ENCODE measurements around the gene PLTP.
A peak's percentile ranks its signal among the peaks of the same experiment; 100 is the strongest.
"Not testable (repeated sequence)": the region's sequence is repeated elsewhere in the genome, so short reads cannot be mapped to it uniquely, and the experiment has no call there.

The PLTP gene

DNA sequence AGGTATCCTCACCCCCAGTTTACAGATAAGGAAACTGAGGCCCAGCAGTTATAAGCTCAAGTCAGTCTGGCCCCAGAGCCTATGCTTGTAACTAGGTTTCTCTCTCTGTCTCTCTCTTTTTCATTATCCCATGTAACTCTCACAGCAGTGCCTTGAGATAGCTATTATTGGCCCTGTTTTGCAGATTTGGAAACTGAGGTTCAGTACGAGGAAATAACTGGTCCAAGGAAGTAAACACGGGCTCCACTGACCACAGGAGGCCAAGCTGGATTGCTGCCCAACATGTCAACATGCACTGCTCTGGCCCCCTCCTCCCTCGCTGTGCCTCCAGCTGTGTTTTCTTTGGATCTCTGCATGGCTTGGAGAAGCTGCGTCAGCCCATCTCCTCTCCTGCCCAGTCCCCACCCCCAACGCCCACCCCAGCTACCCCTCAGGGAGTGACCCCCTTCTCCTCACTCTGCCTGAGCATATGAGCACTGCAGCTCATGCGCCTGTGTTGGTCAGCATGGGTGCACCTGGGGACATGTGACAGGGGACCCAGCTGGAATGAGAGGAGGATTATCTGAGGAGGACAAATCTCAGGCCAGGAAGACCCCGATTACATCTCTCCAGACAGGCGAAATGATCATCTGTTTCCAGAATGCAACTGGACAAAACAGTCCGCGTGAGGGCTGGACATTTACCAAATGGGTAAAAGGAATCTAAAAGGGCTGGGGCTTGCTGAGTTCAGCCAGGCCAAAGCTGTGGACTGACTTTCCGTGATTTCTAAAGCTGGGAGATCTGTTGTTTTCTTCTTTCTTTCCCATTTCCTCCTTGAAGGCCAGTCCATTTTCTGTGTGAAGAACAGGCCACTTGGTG lies 7.8 kb upstream of the PLTP start:
- DNase-seq: no peak

DNA sequence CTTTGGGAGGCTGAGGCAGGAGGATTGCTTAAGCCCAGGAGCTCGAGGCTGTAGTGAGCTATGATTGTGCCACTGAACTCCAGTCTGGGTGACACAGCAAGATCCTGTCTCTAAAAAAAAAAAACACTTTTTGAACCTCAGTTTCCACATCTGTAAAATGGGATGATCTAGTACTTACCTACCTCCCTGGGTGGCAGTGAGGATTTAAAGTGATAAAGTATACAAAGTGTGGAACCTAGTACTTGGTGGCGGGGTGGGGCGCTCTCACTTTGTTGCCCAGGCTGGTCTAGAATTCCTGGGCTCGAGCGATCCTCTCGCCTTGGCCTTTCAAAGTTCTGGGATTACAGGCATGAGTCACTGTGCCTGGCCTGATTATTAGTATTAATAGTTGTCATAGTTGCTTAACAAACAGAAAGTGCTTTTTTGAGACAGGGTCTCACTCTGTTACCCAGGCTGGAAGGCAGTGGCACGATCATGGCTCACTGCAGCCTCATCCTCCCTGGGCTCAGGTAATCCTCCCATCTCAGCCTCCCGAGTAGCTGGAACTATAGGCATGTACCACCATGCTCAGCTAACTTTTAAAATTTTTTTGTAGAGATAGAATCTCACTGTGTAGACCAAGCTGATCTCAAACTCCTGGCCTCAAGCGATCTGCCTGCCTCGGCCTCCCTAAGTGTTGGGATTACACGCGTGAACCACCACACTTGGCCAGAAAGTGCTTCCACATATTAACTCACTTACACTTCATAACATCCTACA lies 7.0 kb upstream of the PLTP start:
- DNase-seq: no peak

DNA sequence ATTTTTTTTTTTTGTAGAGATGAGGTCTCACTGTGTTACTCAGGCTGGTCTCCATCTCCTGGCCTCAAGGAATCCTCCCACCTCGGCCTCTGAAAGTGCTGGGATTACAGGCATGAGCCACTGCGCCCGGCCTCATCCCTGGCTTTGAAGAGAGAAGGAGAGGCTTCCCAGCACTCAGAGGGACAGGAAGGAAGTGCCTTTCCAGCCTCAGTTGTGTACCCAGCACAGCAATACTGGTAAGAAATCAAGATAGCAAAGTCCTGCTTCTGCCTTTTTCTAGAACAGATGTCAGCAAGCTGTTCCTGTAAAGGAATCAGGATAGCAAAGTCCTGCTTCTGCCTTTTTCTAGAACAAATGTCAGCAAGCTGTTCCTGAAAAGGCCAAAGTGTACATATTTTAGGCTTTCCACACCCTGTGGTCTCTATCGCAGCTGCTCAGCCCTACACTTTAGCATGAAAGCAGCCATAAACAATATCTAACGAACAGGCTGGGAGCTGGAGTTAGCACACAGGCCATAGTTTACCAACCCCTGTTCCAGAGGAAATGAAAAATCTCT lies 6.3 kb upstream of the PLTP start:
- DNase-seq: no peak

DNA sequence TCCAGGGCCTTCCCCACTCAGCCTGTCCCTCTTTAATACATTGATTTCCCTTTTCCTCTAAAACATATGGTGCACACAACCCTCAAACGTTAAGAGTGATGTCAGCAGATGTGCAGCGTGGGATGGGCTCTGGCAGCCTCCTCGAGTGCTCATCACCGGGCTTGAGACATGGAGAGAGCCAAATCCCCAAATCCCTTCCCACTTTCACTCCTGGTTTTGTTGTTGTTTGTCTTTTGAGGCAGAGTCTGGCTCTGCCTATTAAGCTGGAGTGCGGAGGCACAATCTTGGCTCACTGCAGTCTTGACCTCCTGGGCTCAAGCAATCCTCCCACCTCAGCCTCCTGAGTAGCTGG lies 5.8 kb upstream of the PLTP start:
- no peak for DNase-seq

DNA sequence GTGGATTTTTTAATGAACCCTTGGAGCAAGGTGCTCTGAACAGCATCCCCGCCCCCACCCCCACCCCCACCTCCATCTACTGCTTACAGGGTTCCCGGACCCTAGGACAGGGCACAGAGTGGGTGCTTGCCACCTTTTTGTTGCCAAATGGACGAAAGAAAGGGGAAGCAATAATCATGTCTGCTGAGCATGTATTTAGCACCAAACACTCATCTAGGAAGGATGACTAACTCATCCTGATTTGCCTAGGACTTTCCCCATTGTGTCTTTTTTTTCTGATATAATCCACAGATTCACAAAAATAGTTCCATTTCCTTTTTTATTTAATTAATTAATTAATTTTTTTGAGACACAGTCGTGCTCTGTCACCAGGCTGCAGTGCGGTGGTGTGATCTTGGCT lies 1.2 kb upstream of the PLTP start:
- DNase-seq: no peak

DNA sequence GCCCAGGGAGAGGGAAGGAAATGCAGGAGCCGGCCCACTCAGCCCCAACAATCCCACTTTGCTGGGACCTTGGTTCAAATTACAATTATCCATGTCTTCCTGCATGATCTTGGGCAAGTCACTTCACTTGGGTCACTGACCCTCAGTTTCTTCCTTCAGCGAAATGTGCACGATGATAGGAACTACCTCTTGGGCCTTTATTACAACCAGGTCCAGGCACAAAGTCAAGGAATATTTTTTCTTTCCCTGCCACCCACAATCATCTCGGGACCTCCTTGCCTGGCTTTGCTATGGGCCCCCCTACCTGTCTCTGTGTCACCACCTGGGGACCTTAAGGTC lies 358 bp upstream of the PLTP start:
- DNase-seq: no peak

DNA sequence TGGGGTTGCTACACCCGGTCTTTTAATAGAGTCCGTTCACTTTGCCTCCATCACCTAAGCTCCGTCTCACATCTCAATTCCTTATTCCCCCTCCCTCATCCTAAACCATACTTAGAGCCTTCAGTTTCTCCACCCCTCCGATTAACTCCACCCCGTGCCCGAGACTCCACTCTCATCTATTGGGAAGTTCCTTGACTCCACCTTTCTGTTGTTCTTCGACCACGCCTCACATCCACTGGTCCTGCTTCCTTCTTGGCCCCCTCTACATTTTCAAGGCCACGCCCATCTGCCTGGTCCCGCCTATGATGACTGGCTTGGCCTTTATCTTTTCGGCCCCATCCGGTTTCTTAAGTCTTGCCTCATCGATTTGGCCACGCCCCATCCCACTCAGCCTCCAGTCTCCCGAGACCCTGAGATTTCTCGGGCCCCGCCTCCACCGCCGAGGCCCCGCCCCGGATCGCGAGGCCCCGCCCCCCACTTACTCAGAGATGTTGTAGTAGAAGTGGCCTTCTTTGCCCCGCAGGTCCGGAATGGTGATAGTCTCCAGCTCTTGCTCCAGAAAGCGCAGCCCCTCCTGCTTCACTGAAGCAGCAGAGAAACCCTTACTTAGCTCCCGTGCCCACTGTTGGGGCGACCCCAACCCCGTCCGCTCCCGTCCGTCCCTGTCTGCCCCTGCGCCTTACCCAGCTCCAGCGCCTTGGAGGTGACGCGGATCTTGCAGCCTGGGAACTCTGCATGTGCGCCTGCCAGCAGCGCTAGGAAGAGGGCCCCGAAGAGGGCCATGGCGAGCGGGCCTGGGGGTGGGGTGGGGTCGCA lies 1.1 kb downstream of the PLTP start:
- peak; percentile 100 for DNase-seq

DNA sequence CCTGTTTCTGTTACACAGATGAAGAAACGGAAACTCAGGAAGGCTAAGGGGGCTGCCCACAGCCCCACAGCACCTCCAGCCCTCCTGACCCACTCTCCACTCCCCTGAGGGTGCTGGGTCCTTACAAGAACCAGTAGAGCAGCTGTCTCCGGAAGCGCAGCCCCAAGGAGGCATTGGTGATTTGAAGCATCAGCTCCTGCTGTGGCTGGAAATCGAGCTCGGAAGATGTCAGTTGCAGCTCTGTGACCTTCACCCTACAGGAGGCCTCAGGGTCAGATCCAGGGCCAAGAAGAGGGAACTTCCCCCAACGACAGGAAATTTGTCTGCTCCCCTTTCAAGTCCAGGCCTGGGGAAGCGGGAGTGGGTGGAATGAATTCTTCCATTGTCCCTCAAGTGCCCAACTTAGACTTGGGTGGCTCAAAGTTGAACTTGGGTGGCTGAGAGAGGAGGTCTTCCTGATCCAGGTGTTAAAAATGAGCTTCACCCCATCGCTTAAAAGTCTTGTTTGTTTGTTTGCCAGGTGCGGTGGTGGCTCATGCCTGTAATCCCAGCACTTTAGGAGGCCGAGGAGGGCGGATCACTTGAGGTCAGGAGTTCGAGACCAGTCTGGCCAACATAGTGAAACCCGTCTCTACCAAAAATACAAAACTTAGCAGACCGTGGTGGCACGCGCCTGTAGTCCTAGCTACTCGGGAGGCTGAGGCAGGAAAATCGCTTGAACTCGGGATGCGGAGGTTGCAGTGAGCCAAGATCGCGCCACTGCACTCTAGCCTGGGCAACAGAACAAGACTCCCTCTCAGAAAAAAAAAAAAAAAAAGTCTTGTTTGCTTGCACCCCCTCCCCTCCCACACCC lies 1.9 kb downstream of the PLTP start:
- no peak for DNase-seq

DNA sequence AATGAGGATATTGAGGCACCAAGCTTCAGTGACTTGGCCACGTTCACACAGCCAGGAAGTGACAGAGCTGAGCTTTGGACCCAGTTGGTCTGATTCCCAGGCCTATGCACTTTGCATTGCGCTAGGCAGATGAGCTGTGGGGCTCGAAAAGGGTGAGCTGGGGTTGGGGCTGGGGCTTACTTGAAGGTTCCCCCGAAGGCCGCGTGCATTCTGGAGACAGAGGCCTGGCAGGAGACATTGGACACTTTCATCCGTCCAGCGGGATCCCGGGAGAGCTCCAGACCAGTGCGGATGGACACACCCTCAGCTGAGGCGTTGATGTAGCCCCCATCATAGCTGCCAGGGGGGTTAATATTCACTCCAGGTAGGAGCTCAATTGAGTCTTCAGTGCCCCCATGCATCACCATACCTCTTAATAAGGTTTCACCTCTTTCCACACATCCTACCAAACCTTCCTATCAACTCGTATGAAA lies 2.6 kb downstream of the PLTP start:
- DNase-seq: no peak

DNA sequence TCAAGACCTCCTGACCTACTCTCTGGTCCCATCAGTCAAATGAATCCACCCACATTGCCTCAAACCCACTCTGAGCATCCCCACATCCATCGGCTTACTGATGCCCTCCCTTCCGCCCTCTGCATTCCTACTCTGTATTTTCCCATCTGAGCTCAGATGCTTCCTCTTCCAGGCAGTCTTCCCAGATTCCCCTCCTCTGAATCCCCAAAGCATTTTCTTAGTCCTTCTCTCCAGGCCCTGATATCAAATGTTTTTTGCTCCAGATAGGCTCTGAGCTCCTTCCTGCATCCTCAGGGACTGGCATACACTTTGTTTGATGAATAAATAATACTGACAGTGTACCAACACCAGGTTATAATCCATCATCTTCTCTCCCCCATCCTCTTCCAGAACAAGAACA lies 3.9 kb downstream of the PLTP start:
- DNase-seq: no peak

DNA sequence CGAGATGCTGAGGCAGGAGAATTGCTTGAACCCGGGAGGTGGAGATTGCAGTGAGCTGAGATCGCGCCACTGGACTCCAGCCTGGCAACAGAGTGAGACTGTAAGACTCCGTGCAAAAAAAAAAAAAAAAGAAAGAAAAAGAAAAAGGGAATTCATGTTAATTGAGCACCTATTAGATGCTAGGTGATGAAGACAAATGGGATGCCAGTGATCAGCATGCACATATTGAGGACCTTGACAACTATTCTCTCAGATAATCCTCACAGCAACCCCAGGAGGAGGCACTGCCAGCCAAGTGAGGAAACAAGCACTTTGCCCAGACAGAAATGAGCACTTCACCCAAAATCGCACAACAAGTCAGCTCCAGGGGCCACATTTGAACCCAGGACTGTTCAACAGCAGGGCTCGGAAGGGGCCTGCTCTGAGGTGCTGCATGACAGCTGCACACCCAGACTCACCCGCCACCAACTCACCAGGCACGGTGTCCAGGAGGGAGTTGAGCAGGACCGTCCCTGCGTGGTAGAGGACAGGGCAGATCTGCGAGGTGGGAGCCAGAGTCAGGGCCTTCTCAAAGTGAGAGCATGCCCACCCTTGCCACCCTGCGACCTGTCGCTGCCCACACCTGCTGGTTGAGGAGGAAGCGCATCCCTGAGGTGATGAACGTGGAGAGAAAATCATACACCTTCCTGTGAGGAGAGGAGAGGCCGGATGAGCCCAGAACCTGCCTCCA lies 4.6 kb downstream of the PLTP start:
- DNase-seq: no peak

DNA sequence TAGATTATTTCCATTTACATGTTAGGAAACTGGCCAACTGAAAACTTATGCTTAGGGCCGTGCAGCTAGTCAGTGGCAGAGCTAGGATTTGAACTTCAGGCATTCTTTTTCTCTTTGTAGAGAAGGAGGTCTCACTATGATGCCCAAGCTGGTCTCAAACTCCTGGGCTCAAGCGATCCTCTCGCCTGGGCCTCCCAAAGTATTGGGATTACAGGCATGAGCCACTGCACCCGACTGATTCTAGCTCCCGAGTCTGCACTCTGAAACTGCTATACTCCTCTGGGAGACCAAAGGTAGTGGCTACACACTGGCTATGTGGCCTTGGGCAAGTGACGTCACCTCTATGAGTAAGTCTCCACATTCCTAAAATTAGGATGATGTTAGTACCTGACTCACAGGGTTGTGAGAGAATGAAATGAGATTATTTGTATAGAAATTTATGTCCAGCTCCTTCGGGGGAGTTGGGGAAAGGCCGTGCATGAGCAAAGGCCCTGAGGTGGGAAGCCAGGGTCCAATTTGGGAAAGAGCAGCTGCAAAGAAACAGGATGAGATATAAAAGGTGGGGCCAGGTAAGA lies 6.4 kb downstream of the PLTP start:
- no peak for DNase-seq

DNA sequence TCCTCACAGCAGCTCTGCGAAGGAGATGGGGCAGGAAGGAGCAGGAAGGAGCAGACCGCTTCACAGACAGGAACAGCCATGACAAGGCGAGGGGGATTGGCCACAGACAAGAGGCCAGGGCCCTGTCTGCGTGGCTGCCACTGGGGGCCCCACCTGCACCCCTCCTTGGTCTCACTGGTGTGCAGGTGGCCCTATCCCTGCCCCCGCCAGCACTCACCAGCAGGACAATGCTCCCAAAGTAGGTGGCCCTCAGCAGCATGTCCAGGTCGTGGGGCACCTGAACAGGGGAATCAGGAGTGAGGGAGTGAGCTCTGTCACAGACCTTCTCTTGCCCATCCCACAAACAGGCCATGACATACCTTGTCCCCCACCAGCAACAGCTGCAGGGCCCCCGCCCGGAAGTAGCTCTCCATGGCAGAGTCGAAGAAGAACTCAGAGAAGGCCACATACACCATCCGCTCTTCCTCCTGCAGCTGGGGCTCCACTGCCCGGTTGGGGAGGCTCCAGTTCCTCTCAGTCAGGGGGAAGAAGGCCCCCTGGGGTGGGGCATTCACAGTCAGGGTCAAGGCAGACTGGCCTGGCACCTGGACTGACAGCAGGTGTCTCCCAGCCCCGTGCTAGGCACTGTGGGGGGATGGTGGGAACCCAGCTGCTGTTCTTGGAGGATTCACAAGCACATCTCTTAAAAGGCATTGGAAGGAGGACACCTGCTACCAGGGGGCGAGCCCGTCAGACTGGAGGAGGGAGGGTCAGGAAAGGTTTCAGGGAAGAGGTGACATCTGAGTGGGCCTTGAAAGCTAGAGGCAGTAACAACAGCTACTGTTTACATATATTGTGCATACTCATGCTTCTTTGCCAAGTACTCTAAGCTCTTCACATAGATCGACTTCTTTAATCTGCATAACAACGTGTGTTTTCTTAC lies 7.1 kb downstream of the PLTP start:
- DNase-seq: no peak

DNA sequence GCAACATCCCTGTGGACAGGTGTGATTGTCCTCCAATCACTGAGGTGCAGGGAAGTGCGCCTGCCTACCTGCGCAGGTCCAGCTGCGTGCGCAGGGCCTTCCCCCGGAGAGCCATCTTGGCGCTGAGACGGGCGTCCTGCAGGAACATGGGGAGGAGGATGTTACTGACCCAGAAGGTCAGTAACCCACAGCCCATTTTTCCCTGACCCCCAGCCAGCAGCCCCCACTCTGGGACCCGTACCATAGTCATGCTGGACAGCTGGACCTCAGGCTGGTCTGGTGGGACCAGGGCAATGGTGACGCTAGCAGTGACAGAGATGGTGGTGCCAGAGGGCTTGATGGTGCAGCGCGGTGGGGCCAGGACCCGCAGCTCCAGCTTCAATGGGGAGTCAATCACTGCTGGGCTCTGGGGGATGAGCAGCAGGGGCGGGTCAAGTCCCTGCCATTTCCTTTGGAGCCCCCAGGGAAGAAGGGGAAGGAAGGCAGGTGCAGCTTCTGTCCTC lies 9.7 kb downstream of the PLTP start:
- DNase-seq: no peak

DNA sequence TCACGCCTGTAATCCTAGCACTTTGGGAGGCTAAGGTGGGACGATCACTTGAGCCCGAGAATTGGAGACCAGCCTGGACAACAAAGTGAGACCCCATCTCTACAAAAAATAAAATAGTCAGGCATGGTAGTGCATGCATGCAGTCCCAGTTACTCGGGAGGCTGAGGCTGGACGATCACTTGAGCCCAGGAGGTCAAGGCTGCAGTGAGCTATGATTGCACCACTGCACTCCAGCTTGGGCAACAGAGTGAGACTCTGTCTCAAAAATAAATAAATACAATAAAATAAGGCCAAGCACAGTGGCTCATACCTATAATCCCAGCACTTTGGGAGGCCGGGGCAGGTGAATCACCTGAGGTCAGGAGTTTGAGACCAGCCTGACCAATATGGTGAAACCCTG lies 10.6 kb downstream of the PLTP start:
- DNase-seq: not testable (repeated sequence)

DNA sequence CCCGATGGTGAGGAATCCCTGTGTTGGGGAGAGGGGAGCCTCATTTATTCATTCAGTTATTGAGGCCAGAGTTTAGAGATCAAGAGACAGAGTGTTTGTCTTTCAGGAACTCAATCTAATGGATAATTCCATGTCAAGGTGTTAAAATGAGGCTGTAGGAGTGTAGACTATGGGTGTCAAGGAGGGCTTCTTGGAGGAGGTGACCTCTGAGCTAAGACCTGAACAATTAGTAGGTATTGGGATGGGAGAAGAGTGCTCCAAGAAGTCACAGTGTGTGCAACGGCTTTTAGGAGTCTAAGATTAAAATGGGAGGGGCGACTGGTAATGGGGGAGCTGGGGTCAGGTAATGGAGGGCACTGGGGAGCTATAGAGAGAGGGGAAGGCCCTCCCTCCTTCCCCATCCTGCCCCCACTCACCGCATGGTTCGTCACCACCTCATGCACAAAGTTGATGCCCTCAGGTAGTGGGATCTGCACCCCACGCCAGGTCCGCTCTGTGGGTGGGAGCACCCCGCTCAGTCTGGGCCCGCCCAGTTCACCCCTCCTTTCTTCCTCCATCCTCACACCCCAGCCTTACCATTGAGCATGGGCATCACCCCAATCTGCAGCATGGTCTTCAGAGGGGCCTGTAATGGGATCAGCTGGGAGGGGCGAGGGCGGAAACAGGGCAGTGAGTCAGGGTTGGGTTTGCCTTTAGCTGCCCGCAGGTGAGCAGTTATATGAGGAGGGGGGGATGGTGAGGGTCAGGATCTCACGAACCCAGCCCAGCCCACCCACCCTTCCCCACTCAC lies 12.7 kb downstream of the PLTP start:
- DNase-seq: no peak

DNA sequence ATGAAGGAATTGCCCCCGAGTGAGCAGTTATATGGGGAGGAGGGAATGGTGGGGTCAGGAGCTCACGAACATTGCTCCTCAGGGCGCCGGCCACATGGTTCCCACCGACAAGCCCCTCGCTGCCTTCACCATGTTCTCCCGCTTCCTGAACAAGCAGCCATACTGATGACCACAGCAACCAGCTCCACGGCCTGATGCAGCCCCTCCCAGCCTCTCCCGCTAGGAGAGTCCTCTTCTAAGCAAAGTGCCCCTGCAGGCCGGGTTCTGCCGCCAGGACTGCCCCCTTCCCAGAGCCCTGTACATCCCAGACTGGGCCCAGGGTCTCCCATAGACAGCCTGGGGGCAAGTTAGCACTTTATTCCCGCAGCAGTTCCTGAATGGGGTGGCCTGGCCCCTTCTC lies 13.7 kb downstream of the PLTP start:
- DNase-seq: no peak

DNA sequence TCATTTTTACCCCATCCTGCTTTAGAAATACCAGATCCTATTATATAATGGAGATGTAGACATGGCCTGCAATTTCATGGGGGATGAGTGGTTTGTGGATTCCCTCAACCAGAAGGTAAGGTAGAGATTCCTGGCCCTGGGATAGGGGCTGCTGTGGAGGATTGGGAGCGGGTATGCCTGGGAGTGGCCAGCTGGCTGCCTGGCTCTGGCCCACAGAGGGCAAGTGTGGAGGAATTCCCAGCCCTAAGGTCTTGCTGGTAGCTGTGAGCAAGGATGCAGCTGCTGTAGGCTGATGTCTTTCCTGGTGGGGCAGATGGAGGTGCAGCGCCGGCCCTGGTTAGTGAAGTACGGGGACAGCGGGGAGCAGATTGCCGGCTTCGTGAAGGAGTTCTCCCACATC lies 14.3 kb downstream of the PLTP start:
- DNase-seq: no peak

DNA sequence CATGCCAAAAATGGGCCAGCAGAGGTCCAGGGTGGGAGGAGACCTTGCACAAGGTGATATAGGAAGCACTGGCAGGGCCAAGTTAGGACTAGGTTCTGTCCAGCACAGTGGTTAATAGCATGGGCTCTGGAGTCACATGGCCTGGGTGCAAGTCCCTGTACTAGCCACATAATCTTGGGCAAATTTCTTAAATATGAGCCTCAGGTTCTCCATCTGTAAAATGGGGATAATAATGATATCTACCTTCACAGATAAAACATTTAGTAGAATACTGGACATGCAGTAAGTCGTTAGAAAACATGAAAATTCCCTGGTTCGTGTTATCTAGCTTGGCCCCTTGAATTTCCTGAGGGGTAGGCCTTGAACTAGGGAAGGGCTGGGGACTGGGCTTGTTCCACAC lies 14.7 kb downstream of the PLTP start:
- no peak for DNase-seq

Data from activated CD8-positive, alpha-beta memory T cell treated with anti-CD3 and anti-CD28 coated beads, Interleukin-2, amount 50 U/mL, for 48 hours (primary cell).